Amygdala (tissue), 56 donors: Measurements from ENCODE around the gene SMIM10L1.

Source experiments
- DNase-seq, 56 donors: peaks; one replicate each; lab custom pipeline; 2025; lab: John Stamatoyannopoulos, UW

SMIM10L1 gene

DNA sequence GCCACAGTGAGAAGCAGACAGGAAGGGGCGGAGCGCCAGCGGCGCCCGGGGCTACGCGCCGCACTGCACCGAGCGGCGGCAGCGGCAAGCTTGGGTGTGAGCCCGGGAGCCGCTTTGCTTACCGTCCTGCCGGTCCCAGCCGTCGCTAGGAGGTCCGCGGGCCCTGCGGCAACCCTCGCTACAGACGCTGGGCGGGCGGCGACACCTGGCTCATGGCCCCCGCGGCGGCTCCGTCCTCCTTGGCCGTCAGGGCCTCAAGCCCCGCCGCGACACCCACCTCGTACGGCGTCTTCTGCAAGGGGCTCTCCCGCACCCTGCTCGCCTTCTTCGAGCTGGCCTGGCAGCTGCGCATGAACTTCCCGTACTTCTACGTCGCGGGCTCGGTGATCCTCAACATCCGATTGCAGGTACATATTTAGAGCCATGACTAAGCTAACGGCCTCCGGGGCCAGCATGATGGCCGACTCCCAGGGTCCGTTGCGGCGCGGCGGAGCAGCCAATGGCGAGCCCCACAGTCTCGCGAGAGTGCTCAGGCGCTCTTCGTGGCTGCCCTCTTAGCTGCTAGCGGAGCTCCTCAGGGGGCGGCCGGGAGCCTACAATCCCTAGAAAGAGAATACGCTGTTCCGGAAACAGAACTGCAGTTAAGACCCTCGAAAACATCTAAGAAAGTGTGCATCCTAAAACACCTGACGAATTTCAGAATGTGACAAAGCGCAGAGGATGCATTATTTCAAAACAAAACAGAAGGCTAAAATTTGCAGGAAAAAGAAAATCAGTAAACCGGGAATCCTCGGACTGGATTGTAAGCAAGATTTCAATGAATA, at the start of gene SMIM10L1:
TSS of gene SMIM10L1 (plus strand) at position 50 of the 824 bp plus-strand sequence. CDS start at position 213, 163 bp downstream.
- DNase-seq = peak; percentile 31 to 90 (median 76)

DNA sequence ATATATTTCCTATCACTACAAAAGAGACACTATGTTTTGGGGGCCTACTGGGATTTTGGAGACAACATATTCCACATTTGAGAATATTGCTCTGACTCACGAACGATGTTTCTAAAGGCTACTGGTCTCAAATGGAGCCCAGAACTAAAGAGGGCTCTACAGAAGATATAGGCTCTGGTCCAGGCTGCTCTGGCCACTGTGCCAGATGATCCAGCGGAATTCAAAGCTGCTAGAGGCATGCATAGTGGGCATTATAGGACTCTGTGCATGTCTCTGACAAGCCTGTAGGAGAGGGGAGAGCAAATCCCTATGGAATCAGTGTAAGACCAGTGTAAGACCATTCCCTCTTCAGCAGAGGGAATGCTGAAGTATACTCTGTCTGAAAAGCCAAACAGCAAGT, 40.6 kb upstream of the SMIM10L1 start:
- no peak for DNase-seq

DNA sequence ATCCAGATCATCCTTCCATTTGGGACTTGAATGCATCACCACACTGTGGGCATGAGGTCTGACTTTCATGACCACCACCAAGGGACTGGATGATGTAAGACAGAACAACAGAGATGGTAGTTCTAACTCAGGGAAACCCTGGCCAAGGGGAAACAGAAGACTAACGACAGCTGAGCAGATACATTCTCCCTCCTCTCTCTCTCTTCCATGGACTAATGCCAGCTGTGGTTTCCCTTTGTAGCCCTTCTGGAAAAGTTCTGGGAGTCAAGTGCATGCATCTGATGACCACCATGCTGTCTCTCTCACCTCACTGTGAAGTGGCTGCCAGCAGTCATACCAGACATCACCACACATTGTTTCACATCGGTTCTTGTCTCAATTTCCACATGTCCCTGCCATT, 40.0 kb upstream of the SMIM10L1 start:
- DNase-seq = no peak

DNA sequence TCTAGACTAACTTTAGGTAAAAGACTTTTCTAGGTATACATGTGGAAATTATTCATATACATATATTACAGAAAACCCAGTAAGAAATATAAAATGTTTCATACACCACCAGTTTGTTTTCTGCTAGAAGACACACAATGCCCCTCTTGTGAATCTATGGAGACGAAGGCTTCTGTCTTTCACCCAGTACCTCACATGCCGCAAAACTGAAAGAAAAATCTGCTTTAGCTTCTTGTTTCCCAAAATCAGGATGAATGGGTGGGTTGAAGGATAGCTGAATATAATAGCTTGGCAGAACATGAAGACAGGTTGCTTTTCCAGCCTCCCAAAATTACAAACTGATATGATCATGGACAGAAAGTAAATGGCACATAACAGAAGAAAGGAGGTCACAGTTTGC, 37.8 kb upstream of the SMIM10L1 start:
- DNase-seq = no peak

DNA sequence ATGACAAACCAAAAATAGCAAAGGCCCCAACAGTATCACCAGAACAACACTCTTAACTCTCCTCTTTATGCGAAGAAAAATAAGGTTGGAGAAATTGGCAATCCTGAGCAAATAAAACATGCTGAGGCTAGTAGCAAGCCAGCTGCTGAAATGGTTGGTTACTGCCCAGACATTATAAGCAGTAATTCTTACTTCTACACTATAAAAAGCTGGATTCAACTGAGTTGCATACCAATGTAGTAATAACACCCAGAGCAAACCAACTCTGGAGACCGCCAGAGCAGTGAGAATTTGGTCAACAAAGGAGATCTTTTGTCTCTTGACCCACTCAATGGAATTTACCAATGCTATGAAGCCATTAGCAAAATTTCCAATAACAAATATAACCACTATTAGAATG, 37.2 kb upstream of the SMIM10L1 start:
- no peak for DNase-seq

DNA sequence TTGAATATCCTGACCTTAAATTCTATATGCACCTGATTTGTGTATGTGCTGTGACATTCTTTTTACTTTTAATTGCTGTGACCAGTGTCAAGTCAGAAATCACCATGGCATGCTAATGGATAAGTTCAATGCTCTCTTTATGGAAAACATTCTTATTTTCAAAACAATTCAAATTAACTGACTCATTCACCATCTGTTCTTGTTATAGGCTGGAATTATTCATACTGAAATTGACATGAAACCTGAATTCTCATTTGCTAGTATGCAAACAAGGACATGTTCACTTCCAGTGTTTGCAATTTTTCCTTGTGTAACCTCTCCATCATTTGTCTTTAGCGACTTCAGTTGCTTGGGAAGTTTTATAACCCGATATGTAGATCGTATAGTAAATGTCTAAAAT, 36.7 kb upstream of the SMIM10L1 start, which contains the start of gene TAS2R30:
TSS of gene TAS2R30 (minus strand) at position 340 of the 400 bp plus-strand sequence. CDS start 400 bp downstream, outside the sequence.
- DNase-seq = no peak

DNA sequence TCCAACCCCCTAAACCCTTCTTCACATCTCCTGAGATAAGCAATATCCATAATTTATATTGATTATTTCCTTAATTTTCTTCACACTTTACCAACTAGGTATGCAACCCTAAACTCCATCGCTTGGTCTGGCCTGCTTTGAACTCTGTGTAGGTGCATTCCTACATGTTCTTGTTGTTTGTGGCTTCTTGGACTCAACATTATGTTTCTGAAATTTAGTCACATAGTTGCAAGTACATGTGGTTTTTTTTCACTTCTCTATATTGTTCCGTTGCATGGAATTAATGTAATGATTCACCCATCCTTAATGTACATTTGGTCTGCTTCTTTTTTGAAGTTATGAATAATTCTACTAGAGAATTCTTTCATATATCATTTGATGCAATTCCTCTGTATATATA, 34.9 kb upstream of the SMIM10L1 start:
- no peak for DNase-seq

DNA sequence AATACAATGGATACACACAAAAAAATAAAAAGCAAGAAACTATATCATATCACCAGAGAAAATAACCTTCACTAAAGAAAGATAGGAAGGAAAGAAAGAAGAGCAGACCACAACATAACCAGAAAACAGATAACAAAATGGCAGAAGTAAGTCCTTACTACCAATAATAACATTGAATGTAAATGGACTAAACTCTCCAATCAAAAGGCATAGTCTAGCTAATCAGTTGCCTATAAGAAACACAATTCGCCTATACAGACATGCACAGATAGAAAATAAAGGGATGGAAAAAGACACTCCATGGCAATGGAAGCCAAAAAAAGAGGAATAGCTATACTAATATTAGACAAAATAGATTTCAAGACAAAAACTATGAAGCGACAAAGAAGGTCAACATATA, 27.6 kb upstream of the SMIM10L1 start:
- no peak for DNase-seq

DNA sequence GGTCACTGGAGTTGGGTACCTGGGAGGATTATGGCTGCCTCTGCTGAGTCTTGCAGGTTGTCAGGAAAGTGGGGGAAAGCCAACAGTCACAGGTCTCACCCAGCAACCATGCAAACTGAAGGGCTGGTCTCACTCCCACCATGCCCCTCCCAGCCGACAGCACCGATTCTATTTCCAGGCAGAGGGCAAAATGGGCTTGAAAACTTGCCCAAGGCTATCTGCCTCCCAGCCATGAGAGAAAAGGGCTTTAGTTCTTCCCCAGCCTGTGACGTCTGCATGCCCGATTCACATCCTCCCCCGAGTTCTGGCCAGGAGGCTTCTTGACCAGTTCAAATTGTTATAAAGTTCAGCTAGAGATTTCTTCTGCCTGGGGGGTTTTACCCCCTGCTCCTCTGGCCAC, 26.7 kb upstream of the SMIM10L1 start:
- DNase-seq = no peak

DNA sequence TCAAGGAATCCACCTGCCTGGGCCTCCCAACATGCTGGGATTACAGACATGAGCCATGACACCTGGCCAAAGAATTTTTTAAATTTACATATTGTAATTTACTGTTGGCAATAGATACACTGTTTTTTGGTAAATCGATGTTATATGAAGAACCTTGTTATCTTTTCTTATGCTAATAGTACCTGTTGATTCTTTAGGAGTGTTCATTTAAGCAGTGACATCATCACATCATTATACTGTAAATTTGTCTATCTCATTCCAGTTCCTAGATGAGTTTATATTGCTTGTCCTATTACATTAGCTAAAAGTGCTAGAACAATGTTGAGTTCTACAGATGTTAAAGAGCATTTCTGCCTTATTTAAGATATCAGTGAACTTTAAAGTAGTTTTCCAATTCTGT, 23.6 kb upstream of the SMIM10L1 start:
- DNase-seq = no peak

DNA sequence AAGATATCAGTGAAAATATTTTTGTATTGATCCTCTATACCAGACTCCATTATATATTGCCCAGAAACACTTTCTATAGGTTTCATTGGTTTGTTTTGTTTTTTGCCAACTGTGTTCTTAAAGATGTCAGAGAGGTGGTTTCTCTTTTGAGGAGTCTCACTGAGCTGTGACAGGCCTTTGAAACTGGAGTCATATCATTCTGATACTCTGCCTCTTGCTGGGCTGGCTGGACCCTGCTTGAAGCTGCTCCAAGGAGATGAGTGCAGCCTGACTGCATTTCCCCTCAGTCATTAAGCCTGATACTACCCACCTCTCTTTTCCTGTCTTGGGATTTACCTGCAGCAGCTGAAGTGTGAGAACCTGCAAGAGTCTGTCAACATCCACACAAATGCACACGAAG, 20.2 kb upstream of the SMIM10L1 start:
- DNase-seq = no peak

DNA sequence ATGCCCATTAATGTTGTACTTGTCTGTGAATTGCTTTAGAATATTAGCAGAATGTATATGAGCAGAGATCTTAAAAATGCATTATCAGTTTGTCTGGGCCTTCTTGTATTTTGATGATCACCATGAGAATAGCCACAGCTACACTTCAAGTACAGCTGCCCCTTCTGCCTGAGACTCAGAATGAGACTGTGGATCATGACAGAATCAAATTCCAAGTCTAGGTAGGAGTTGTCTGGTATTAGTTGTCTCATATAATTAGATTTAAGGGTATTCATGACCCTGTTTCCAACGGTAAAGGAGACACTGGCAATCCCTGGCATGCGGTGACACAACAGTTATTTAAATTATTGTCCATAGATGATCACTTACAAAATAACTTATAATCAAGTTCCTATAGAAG, 18.3 kb upstream of the SMIM10L1 start:
- no peak for DNase-seq

DNA sequence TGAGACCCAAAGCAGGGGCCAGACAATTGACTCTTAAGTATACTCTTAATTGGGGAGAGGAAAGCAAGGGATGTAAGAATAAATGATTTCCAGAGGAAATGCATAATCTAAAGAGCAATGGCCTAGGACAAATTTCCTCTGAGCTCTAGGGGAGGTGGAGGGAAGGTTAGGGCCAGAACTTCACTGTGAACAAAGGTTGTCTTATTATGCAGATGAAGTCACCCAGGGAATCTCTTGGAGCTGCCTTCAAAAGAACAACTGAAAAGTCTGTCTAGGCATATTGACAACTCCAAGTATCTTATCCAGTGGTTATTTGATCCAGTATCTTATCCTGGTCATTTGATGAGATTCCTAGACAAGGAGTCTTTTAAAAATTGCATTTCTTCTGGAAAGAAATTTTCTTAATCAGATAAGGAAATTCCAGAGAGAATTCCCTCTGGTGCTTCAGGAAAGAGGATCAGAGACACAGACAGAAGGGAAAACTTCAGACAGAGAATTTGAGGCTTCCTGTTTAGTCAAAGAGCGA, 16.5 kb upstream of the SMIM10L1 start:
- no peak for DNase-seq

DNA sequence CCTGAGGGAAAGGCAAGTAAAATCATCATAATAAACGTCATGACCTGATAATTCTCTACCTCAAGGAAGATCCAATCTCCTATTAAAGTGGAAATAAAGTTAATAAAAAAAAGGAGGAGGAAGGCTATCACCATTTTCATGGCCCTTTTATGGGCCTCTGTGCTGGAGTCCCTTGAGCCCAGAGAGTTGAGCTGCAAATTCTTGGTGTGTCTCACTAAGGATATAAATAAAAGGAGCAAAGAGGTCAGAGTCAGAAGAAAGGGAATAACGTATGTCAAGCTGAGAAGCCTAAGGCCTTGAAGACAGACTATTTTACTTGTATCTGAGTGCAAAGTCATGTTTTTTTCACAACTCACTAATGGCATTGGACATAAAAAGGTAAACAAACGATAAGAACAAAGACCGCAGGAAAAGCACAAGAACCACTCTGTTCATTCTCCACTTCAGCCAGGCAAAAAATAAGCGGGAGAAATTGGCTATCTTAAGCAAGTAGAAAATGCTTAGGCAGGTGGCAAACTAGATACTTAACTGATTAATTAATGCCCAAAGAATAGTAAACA, 12.0 kb upstream of the SMIM10L1 start:
- DNase-seq = no peak

DNA sequence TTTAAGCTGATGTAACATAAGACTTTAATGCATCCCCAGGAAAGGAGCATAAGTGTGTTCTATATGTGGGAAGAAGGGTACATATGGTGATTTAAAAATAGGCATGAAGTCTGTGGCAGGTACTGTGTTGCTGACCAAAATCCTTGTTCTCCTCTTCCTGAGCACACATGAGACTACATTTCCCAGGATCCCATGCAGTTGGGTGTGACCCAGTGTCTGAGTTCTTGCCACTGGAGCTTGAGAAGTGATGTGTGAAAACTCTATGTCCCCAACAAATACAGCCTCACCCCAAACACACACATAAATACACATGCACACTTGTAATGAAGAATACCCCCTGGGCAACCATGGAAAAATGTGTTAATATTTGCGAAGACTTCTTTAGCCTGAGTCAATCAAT, 8.5 kb upstream of the SMIM10L1 start:
- no peak for DNase-seq

DNA sequence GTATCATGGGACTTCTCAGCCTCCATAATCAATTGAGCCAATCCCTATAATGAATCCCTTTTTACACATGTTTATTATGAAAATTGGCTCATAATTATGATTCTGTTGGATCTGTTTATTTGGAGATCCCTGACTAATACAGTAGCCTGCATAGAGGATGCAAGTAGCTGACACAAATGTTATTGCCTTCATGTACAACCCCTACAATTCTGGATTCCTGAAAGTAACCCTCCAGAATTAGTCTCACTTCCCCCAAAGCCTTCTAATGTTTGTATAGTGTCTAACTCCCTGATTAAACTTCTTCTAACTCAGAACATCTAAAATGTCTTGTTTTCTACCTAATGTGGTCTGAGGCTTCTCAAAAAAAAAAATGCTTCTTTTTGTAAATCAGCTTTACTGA, 6.6 kb upstream of the SMIM10L1 start:
- no peak for DNase-seq

DNA sequence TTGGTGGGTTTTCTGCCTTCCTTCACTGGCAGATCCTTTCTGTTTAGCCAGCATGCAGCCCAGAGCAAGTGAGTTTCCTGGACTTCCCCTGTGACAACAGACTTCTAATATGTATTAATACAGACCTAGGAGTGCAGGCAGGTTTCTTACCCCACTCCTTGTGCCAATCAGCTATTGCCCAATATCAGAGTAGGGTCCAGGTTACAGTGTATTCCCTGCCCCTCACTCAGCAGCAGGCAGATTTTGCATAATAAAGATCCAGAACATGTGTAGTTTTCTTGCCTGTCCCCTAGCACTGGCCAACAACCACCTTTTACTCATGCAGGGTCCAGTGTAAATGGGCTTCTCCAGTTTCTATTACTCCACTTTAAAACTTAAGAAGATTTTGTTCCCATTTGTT, 4.7 kb upstream of the SMIM10L1 start:
- DNase-seq = no peak

DNA sequence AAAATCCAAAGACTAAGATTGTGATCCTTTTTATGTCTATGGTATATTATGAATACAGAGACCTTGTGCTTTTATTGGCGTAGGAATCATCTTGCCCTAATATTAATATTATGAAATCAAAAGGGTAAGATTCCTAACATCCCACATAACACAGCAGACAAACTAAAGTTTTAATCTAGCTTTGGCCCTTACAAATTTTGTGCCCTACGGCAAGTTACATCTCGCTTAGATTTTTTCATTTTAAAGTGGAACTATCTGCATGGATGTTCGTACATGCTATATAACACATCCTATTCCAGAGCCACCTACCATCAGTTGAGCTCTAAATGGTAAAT, 217 bp upstream of the SMIM10L1 start:
- DNase-seq = peak in 1 of 56 donors; percentile 12

DNA sequence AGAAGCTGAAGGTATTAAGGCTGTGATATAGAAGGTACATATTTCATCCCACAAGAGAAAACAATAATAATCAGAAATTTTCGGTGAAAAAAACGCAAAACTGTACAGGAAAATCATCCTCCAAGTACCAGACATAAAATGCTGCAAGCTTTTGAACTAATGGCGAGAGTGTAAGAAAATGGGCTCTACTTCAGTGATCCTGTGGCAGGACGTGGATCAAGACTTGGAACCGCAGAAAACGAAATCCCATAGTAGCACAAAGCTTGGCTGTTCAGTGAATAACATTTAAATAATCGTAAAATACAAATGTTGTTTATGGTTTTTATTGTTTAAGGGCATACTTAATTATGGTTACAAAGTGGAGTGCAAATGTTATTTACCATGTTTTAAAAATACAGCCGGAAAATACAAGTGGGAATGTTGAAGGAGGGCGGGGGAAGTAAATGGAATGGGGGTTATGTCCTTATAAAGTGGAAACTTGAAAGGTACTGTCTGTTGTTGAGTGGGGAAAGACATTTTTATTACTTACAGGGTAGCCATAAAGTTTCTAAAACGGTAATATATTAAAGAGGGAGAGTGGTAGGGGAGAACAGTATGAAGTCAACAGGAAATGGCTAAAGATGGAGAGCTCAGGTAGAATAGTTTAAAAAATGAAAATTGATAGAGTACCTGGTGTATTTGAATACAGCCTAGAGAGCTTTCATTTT, 1.1 kb downstream of the SMIM10L1 start:
- no peak for DNase-seq

DNA sequence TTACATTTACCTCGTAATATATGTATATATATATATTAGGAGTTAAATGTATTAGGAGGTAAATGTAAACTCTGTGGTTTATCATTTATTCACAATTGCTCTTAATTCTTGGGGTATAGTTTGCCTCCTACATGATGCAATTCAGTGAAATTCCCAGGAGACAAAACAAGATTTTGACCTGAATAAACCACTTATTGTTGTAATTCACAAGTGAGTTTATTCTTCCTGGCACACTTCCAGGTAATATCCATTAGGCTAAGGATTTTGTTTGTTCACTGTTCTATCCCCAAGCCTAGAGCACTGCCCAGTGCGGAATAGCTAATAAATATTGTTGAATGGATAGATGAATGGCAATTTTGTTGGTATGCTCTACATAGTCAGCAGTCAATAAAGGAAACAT, 3.0 kb downstream of the SMIM10L1 start:
- no peak for DNase-seq

DNA sequence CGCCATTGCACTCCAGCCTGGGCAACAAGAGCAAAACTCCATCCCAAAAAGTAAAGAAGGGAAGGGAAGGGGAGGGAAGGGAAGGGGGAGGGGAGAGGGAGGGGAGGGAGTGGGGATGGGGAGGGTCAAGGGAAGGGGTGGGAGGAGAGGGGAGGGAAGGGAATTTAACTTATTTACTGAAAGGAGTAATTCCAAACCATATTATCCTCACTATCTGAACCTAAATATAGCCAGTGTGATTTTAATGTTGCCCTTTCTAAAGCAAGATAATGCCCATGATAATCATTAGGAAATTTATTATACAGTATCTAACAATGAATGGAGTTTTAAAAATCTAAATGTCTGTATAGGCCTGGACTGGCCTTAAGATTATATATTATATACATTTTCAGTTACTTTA, 7.3 kb downstream of the SMIM10L1 start:
- DNase-seq = no peak

DNA sequence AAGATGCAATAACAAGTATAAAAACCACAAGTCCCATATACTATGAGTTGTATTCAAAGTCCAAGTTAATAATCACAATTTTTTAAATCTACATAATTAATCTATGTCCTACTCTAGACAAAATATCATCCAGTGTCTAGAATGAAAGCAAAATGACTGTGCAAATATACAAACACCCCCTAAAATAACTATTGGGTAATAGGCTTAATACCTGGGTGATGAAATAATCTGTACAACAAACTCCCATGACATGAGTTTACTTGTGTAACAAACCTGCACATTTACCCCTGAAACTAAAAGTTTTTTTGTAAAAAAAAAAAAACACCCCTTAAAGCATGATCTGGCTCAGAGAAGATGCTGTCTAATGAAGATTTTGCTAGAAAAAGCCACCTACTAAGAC, 11.5 kb downstream of the SMIM10L1 start:
- no peak for DNase-seq
